Measurements from ENCODE around the gene ELMO2.

ELMO2 gene

GRCh38 chr20:46400253-46400652, 6.2 kb downstream of the ELMO2 start:
- DNase-seq (ENCODE audit: low read depth in 2 of 2): peak; percentile 81 to 89
- H3K4me3 ChIP-seq (replicated peaks in 1 of 2; ENCODE audit: low read depth in 2 of 2, low read length in 2 of 2): peak overlapping the region in 1 of 2 donors; percentile 8
- TF ChIP-seq CTCF (IDR thresholded peaks at IDR 0.05; ENCODE audit: low read depth, low read length): peak; percentile 2

GRCh38 chr20:46399401-46399800, 7.0 kb downstream of the ELMO2 start:
- no peak for TF ChIP-seq CTCF (IDR thresholded peaks at IDR 0.05; ENCODE audit: low read depth, low read length)
- DNase-seq (ENCODE audit: low read depth in 2 of 2): no peak
- H3K4me3 ChIP-seq (replicated peaks in 1 of 2; ENCODE audit: low read depth in 2 of 2, low read length in 2 of 2): no peak overlapping the region

GRCh38 chr20:46398963-46399362, 7.5 kb downstream of the ELMO2 start:
- DNase-seq (ENCODE audit: low read depth in 2 of 2): no peak
- TF ChIP-seq CTCF (IDR thresholded peaks at IDR 0.05; ENCODE audit: low read depth, low read length): no peak
- H3K4me3 ChIP-seq (replicated peaks in 1 of 2; ENCODE audit: low read depth in 2 of 2, low read length in 2 of 2): no peak overlapping the region

- no peak for TF ChIP-seq CTCF (IDR thresholded peaks at IDR 0.05; ENCODE audit: low read depth, low read length)
- DNase-seq (ENCODE audit: low read depth in 2 of 2): no peak
- H3K4me3 ChIP-seq (replicated peaks in 1 of 2; ENCODE audit: low read depth in 2 of 2, low read length in 2 of 2): no peak overlapping the region
These were observed 10.2 kb downstream of the ELMO2 start for GRCh38 chr20:46396052-46396740.

GRCh38 chr20:46394872-46395760, 11.3 kb downstream of the ELMO2 start:
- no peak for DNase-seq (ENCODE audit: low read depth in 2 of 2)
- no peak overlapping the region for H3K4me3 ChIP-seq (replicated peaks in 1 of 2; ENCODE audit: low read depth in 2 of 2, low read length in 2 of 2)
- TF ChIP-seq CTCF (IDR thresholded peaks at IDR 0.05; ENCODE audit: low read depth, low read length): no peak

GRCh38 chr20:46393967-46394366, 12.4 kb downstream of the ELMO2 start:
- no peak for DNase-seq (ENCODE audit: low read depth in 2 of 2)

More at GRCh38 chr20:46393967-46394366, 12.4 kb downstream of the ELMO2 start:
- no peak for TF ChIP-seq CTCF (IDR thresholded peaks at IDR 0.05; ENCODE audit: low read depth, low read length)
- H3K4me3 ChIP-seq (replicated peaks in 1 of 2; ENCODE audit: low read depth in 2 of 2, low read length in 2 of 2): no peak overlapping the region

All from cardiac fibroblast (primary cell).